GM21423 (cell line): Measurements from ENCODE around the gene PLK5.

ENCODE experiments used
- ATAC-seq: cut with Tn5 transposase; IDR thresholded peaks from one replicate; pipeline ENCODE4 v1.9.1; 2021; ENCODE audit warnings: mild to moderate bottlenecking, moderate library complexity; ENCODE audit not compliant: unreplicated experiment

PLK5 gene

GRCh38 chr19:1576242-1577089 is 52.6 kb downstream of the PLK5 start:
- ATAC-seq = no peak

DNA sequence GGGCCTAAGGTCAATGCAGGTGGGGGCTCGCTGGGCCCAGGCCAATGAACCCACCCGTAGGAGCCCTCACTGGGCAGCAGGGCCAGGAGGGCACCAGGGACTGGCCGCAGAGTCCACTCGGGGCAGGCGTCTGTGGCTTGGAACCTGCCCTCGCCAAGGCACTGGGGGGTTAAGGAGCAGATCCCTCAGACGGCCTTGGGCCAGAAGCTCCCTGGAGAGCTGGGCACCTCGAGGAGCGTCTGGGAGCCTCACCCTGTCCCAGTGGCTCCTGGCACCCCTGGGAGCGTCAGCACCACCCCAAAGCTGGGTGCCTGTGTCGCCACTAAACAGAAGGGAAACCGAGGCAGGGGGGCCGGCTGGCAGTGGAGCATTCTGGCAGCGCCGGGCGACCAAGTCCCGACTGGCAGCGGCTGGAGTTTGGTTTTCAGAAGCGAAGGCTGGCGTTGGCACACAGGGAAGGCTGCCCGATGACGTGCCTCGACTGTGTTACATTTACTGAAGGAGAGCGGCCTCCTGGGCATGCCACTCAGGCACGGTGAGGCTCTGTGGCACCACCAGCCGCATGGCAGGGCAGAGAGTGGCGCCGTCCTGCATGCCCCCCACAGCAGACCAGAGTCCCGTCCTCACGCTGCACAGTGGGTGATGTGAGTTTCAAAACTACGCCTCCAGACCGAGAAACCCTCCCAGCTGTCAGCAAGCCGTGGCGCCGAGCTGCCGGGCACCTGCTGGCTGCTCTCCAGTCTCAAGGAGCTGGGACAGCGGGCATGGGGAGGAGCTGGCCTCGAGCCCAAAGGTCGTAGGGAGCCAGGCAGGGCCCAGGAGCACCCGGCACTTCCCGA is 53.4 kb downstream of the PLK5 start:
- ATAC-seq = no peak

- ATAC-seq = no peak
These were observed 54.2 kb downstream of the PLK5 start for GRCh38 chr19:1577929-1578618.

- no peak for ATAC-seq
These were observed 55.3 kb downstream of the PLK5 start for GRCh38 chr19:1579222-1579621.

GRCh38 chr19:1580382-1580781 is 56.5 kb downstream of the PLK5 start:
- no peak for ATAC-seq

- no peak for ATAC-seq
These were observed 57.1 kb downstream of the PLK5 start for GRCh38 chr19:1580957-1581356.

DNA sequence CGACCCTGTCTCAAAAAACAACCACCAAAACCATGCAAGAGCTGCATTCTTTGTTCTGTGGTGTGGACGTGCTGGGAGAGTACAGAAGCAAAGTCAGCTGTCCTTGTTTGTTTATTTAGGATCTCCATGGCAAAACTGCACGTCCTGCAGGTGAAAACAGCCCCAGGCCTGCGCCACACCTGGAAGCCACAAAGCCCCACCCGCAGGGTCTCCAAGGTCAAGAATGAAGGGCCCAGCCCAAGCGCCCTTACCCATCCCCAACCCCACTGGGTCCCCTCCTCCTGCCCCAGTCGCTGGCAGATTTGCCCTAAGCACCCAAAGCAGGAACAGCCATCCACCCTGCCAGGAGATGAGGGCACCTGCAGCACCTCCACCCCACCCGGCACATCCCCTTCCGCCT is 58.3 kb downstream of the PLK5 start:
- ATAC-seq = no peak

GRCh38 chr19:1584500-1585242 is 60.8 kb downstream of the PLK5 start:
- ATAC-seq = no peak

- ATAC-seq = no peak
These were observed 61.3 kb downstream of the PLK5 start for GRCh38 chr19:1585243-1585580.
